GM18520 (cell line): Measurements from ENCODE around the gene CMC1.

Source experiments
- ATAC-seq: cut with Tn5 transposase; IDR thresholded peaks from one replicate; pipeline ENCODE4 v1.9.1; 2021; ENCODE audit not compliant: unreplicated experiment

The CMC1 gene

DNA sequence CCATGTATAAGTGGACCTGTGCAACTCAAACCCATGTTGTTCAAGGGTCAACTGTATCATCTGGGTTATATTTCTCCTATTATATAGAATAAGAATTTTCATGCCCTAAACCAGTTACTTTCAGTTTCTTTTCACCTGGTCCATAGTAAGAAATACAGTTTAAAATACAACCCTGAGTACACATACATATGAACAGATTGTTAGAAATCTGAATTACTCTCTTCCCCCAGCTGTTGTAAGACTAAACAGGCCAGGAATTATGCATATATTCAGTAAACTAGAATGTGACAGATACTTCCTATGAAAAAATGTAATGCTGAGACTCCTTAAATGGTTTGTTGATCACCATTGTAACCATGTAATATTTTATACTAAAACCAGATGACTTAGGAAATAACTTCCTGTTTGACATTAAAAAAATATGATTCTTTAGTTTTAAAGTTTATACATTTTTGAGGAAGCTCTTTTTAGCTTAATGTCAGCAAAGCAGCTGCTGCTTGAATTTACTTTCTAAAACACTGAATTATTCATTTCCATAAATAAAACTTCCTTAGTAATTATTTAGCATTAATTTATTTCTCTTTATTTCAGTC lies 54.6 kb downstream of the CMC1 start:
- no peak for ATAC-seq

DNA sequence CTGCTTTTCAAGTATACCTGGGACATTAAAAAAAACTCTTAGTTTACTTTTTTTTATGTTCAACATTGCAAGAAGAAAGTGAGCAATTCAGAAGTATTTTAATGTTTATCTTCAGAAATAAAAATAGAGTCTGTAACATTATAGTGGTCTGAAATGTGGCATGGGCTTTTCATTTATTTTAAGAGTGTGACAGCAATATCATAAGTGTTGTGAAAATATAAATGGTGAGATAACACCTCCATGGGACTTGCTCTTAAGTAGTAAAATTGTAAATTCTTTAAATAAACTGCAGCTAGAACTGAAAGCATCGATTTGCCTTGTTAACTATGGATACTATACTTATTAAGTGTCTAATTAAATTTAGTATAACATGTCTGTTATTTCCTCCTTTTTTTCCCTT lies 58.3 kb downstream of the CMC1 start:
- no peak for ATAC-seq

GRCh38 chr3:28300345-28300962 lies 59.0 kb downstream of the CMC1 start:
- no peak for ATAC-seq

GRCh38 chr3:28301688-28302087 lies 60.3 kb downstream of the CMC1 start:
- no peak for ATAC-seq

DNA sequence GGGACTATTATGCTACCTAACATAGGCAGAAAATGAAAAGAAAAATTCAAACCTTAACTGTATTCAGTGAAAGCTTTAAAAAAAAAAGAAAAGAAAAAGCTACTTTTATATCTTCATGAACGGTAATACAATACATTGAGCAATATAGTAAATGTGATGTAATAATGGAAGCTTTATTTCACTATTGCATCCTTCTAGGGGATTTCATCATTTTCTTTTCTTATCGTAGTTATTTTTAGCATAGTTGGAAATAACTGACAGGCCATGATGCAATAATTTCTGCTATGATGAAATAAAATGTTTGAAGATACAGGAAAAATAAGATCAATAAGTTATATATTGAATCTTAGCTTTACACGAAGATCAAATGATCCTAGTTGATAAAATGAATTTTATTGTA lies 66.8 kb downstream of the CMC1 start:
- no peak for ATAC-seq

GRCh38 chr3:28315711-28316110 lies 74.3 kb downstream of the CMC1 start:
- ATAC-seq, result no peak

- ATAC-seq, result no peak
These were observed 74.8 kb downstream of the CMC1 start for GRCh38 chr3:28316226-28316625.

DNA sequence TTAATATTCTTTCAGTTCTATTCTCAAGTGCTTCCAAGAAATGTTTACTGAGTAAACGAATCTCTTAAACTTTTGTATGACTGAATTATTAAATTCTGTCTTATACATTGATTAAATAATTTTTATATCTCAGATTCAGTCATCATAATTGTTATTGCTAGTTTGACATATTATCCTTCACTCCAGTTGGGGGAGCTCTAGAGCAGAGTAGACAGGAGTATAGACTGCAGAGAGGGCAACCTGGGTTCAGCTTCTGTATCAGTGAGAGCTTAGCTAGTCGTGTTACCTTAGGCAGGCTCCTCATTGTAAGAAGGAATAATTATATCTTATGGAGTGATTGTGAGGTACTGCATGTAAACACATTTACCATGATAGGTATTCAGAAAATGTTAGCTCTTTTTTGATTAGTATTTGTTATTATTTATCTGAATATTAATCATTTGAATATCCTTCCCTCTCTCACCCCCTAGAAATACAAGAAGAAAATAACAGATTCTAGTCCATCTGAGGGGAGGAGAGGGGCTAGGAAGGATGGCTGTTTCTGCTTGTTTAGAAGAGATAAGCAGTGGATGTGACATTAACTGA lies 76.1 kb downstream of the CMC1 start:
- peak; percentile 76 for ATAC-seq

- ATAC-seq, result no peak
These were observed 79.6 kb downstream of the CMC1 start for GRCh38 chr3:28320981-28321380.

DNA sequence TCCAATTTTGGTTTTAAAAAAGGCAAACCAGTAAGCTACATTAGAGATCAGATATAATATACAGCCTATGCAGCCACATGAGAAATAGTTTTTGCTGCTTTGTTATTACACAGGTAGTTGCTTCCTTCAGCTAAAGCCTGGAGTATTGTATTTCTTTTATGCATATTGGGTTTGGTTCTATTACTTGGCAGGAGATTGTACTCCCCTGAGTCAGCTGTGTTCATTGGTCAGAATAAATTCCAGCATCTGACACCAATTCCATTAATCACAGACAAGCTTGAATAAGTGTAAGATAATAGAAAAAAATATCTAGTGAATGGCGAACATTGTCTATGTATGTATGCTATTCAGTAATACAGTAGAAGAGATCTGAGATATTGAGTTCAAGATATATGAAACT lies 81.0 kb downstream of the CMC1 start:
- no peak for ATAC-seq

DNA sequence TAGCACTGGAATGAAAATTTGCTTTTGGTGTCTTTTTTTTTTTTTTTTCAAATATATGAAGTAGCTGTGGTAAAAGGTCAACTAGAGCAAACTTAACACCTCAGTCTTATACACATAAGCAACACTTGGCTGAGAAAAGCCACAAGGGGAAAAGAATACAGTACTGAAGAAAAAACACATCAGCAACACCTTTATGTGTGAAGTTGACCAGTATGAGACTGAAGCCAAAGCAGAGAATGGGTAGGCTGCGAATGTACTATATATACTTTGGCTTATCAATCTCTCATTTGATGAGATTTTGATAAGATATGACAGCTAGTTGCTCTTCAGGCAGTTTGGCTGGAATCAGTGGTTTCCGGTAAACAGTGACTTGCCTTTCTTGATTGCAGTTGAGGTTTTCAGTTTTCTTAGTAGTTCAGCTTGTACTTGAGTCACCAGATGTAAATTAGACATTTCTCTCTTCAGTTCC lies 85.1 kb downstream of the CMC1 start:
- ATAC-seq, result peak; percentile 93

- no peak for ATAC-seq
These were observed 87.1 kb downstream of the CMC1 start for GRCh38 chr3:28328188-28329151.

GRCh38 chr3:28334552-28334951 lies 93.1 kb downstream of the CMC1 start:
- no peak for ATAC-seq

- ATAC-seq, result no peak
These were observed 93.8 kb downstream of the CMC1 start for GRCh38 chr3:28335246-28335645.

DNA sequence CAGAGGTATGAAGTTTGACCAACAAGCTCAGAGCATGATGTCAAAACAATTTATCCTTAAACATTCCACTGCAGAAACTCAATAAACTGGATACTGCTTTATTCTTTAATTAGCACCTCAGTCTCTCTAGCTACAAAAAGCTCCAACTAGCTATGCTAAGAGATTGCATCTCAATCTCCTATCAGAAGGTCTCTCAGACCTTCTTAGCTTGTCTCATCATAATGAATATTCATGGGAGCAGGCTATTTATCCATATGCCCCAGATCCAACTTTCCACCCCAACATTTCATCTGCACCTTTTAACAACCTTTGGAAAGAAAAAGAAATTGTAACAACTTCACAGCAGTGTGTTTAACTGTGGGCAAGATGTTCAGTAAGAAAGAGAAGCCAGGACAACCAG lies 95.8 kb downstream of the CMC1 start:
- no peak for ATAC-seq

- no peak for ATAC-seq
These were observed 101.7 kb downstream of the CMC1 start for GRCh38 chr3:28343144-28343543.

GRCh38 chr3:28345690-28346089 lies 104.3 kb downstream of the CMC1 start:
- ATAC-seq, result no peak

DNA sequence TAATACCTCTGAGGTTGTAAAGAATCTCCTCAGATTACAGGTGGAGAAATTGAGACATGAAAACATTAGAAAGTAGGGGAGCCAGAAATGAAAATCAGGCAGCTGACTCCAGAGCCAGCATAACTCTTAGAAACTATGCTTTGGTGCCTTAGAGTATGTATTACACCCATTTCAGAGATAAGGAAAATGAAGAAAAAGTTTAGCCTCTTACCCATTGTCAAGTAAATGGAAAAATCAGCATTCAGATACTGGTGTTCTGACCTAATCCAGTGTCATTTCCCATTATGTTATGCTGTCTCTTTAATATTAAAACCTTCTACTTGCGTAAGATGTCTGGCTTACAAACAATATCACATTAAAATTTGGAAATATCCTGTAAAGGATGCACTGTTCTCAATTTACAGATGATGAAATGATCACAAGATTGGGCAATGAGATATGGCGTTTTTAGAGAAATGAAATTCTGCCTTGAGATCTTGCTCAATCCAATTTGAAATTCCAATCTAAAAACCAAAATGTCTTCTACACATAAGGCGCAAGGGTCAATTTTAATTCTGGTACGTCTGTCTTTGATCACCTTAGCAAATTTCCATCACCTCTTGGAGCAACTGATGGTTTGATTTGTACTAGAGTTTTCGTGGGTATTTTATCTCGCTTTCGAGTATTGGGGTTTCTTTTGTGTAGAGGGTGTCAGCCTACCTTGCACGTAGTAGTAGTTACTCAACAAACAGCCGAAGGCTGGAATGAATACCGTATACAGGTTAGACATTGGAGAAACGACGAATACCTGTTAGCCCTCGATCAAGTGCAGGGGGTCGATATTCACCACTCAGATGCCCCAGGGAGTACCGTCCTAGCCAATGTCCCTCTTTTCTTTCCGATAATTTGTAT lies 106.2 kb downstream of the CMC1 start:
- no peak for ATAC-seq

- ATAC-seq, result no peak
These were observed 106.8 kb downstream of the CMC1 start for GRCh38 chr3:28348265-28348628.

DNA sequence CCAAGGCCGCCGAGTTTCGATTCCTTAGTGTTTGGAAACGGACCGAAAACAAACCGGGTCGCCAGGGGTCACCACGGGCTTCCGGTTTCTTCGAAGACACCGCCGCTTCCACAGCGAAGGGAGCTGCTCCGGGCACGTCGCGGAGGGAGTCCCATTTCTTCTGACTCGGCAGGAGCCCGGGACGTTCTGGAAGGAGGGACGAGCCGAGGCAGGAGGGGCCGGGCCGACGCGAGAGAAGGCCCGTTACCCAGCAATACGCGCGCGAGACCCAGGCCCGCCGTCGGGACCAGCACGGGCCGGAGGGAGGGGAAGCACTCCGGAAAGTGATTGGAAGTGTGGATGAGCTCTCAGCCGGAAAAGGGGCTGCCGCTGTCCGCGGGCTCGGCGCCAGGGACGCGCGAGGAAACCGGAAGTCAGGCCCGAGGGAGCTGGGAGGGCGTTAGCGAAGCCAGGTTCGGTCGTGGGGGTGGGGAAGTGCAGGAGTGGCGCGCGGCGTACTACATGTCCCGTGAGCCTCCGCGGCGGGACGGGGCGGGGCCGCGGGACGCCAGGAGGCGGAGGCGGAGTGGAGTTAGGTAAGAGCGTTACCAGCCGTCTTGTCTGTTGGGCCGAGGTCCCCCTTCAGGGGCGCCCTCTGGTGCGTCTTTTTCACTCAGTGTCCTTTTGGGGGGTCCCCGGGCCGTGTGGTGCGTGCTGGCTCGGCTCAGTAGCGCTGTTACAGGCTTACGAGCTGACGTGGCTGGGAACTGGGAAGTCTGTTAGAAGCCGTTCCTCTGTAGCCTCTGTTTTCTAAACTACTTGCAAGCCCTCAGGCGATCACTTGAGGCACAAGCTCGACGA lies 107.4 kb downstream of the CMC1 start, which contains the start of the genes AZI2 and ZCWPW2:
AZI2 (minus strand) TSS at position 196 of the 840 bp plus-strand sequence. CDS start 8,207 bp downstream, outside the sequence.
ZCWPW2 (plus strand) TSS at position 93 of the 840 bp plus-strand sequence. CDS start 64,348 bp downstream, outside the sequence.
- peak; percentile 83 for ATAC-seq
